GM19238 (cell line): ENCODE results near the gene GDF2.

Experiments used
- DNase-seq: peaks from one replicate; pipeline ENCODE4 v3.0.0; 2011; ENCODE audit warnings: low spot score; ENCODE audit not compliant: insufficient read length

Gene GDF2

DNA sequence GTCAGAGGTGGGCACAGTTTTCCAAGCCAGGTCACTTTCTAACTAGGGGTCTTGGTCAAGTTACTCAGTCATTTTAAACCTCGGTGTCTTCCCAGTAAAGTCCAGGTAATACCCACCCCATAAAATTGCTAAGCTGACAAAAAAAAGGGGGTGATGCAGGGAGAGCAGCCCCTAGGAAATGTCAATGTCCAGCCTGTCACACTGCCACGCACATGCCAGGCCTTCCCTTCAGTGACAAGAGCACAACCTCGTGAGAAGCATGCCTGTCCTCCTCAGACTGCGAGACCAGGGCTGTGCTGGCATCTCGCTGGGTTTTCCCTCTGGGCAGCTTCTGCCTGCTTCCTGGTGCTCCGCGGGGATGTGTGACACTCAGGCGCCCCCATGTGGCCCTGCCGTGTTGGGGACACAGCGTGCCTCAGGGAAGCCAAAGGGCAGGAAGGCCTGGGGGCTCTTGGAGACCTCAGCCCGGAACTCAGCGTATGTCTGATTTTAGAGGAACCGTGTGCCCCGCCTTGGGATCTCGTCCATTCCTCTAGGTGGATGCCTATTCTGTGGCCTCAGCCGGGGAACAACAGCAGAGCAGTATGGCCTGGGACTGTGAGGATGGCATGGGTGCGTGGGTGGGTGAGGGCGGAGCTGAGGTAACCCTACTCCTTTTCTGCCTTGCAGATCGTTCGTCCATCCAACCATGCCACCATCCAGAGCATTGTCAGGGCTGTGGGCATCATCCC is 10.2 kb upstream of the GDF2 start:
- peak; percentile 63 for DNase-seq

DNA sequence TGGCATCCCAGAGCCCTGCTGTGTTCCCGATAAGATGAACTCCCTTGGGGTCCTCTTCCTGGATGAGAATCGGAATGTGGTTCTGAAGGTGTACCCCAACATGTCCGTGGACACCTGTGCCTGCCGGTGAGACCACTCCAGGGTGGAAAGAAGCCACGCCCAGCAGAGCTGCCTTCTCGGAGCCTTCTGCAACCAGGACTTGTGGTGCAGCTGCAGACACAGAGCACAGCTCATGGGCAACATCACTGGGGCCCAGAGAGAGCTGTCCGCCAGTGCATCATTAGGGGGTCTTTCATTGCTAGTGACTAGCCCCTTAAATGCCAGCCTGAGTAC is 9.6 kb upstream of the GDF2 start:
- DNase-seq, result no peak

DNA sequence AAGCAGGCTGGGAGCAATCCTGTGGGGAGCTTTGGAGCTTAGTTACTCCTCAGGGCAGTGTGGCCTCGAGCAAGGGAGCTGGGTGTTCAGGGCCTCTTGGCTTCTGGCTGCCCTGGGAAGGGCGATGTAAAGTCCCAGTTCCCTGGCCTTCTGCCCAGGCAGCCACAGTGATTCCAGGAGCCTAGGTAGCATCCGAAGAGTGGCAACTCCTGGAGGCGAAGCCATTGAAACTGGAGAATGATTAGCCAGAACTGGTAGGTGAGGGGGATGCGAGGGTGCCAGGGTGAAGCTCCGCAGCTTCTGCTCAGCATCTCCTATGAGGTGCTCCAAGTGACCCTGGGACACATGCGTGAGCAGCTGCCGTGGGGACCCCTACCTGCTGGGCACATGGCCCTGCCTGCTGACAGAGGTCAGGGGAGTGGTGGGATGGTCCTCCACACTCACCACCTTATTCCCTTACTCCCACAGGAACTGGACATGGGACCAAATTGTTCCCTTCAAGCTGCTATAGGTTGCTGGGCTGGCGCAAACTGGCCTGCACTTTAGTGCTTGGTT is 7.8 kb upstream of the GDF2 start:
- DNase-seq, result no peak

DNA sequence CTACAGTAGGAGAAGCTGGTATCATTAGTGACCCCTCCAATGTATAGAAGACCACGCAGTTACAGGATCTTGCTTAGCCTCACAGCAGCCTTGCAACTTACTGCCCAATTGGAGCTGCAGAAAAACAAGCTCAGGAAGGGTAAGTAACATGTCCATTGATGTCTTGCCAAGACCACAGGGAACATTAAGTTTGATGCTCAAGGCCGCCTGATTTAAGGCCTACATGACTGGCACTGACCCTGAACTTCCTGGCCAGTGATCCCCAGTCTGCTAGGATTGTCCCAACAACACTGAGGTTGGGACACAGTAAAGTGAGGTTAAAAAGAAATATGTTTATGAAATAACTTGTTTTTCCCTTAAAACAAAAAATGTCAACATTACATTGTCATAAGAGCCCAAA is 6.8 kb upstream of the GDF2 start:
- no peak for DNase-seq

DNA sequence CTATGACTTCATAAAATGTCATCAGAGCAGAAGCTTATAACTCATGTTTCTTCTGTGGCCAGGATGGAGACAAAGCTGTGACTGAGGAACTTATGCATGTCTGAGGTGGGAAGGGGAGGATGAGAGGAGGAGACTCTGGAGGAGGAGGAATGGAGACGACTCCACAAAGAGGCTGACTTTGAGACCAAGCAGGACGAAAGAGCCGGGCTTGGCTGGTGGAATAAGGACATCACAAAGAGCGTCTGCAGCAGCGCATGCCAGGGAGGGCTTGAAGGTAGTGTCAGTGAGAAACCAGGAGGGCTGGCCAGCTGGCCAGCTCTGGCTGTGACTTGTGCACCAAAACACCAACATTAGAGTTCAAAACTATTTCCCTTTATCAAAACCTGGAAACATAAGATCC is 6.1 kb upstream of the GDF2 start:
- no peak for DNase-seq

DNA sequence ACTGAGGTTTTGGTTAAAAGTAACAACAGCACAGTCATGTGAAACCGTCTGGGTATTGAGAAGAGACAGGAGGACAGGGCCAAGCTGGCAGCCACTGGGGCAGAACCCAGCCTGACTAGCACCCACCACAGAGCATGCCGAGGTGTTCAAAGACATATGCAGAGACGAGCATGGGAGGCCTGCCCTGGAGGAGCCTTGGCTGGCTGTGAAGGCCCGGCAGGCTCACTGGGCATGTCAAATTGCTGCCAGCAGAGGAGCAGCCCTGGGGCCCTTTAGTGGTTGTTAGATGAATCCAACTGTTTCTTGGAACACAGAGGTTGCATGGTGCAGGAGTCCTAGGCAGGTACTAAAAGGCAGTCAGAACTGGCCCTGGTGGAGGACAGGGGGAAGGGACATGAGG is 5.0 kb upstream of the GDF2 start:
- no peak for DNase-seq

DNA sequence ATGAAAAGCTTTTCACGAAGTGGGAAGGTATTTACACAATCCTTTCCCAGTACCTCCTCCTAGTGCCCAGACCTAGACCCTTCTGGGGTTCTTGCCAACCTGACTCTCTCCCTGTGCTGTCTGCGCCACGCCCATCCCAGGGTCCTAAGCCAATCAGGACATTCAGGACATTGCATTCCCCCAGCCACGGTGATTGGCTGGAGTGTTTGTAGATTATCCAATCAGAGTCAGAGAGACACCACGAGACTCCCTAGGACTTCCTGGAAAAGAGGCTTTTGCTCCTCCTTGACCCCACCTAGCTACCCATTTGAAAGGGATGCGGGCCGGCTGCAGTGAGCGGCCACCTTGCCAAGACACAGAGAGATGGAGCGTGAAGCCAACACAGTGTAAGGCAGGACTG is 3.5 kb upstream of the GDF2 start:
- no peak for DNase-seq

DNA sequence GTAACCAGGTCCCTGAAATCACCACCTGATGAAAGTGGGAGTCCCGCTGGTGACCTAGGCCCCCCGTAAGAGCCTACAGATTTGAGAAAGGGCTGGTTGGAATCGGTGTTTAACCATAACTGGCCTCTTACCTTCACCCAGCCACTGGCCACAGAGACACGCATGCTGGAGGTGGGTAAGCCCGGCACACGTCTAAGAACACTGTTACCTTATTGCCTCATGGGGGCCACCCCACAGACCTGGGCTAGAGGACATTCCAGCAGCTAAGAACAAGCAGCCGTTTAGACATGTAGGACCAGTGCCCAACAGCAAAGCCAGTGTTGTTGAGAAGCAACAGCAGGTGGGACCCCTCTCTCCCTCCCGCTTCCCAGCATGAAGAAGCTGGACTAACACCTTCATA is 2.5 kb upstream of the GDF2 start:
- DNase-seq, result no peak

DNA sequence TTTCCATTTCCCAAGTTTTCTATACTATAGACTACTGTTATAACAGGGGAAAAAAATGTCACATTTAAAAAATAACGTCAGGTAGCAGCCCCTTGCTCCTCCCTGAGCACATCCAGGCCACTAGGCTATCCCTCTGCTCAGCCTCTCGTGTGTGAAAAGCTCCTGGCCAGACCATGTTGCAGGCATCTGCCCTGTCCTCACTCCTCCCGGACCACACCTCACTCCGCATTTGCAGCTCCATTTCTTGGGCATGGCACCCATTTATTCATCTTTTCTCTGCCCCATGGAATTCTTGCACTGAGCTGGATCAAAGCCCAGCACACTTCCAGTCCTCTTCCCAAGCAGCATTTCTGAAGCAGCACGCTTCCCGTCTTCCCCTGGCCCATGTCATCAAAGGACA is 1.4 kb upstream of the GDF2 start:
- DNase-seq, result no peak

DNA sequence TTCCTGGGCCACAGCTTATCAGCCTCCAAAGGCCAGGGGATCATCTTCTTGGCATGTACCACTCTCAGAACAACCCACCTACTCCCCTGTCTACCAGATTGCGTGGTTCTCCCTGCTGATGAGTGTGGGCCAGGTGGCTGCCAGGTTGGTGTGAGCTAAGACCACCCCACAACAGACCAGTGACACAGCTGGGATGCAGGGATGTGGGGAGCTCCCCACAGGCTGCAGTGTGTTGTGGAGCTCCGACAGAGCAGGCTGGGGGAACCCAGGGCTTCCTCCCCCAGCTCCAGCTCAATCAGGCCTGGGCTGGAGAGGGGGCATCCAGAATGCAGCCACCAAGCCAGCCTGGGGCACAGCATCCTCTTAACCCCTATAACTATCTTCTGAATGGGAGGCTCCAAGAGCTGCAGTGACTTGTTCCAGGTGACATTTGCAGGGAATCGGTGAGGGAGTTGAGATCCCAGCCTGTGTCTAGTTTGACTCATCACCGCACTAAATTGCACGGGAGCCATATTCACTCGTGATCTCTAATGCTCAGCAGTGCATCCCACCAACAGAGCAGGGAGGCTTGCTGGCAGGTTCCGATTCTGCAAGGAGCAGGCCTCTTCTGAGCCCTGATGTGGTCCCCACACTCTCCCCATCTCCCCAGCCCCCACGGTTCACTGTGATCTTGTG is 596 bp upstream of the GDF2 start:
- DNase-seq, result no peak

DNA sequence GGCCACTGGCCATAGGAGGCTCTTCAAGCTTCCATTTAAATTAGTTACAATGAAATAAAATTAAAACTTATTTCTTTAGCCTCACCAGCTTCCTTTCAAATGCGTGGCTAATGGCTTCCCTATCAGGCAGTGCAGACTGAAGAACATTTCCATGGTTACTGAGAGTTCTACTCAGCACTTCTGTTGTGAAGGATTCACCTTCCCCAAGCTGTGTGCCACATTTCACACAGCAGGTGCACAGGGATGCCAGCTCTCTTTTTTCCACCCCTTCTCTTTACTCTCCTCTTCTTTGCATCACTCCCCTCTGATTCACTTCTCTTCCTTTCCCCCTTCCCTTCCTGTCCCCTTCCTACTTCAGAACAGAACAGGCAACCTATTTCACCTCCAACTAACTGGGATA is 833 bp downstream of the GDF2 start:
- DNase-seq, result no peak

DNA sequence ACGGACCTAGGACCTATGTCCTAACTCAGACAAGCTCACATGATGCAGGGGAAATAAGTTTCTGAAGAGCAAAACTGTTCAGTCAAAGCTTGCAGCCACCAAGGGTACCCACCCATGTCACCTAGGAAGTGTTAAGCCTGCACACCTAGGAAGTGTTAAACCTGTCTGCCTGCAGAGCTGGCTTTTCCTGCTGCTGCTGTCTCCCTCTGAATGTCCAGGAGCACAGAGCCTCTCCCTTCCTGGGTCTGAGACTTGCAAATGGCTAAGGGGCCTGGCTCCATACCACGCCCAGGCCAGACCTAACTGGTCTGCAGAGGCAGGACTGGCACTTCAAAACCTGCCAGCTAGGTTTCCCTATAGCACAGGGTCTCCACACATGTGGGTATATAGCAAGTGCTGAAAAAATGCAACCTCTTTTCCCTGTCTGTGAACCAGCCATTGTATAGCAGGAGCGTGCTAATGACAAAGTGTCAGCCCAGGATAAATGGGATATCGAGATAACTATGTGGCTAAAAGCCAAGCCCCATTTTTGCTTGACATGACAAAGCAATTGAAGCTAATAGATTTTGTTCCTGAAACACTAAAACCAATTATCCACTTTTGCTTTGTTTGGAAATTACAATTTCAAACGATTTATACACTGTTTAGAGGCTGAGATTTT is 1.5 kb downstream of the GDF2 start:
- DNase-seq, result no peak

DNA sequence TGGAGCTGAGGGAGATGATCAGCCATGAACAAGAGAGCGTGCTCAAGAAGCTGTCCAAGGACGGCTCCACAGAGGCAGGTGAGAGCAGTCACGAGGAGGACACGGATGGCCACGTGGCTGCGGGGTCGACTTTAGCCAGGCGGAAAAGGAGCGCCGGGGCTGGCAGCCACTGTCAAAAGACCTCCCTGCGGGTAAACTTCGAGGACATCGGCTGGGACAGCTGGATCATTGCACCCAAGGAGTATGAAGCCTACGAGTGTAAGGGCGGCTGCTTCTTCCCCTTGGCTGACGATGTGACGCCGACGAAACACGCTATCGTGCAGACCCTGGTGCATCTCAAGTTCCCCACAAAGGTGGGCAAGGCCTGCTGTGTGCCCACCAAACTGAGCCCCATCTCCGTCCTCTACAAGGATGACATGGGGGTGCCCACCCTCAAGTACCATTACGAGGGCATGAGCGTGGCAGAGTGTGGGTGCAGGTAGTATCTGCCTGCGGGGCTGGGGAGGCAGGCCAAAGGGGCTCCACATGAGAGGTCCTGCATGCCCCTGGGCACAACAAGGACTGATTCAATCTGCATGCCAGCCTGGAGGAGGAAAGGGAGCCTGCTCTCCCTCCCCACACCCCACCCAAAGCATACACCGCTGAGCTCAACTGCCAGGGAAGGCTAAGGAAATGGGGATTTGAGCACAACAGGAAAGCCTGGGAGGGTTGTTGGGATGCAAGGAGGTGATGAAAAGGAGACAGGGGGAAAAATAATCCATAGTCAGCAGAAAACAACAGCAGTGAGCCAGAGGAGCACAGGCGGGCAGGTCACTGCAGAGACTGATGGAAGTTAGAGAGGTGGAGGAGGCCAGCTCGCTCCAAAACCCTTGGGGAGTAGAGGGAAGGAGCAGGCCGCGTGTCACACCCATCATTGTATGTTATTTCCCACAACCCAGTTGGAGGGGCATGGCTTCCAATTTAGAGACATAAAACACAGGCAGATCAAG is 3.3 kb downstream of the GDF2 start:
- no peak for DNase-seq

DNA sequence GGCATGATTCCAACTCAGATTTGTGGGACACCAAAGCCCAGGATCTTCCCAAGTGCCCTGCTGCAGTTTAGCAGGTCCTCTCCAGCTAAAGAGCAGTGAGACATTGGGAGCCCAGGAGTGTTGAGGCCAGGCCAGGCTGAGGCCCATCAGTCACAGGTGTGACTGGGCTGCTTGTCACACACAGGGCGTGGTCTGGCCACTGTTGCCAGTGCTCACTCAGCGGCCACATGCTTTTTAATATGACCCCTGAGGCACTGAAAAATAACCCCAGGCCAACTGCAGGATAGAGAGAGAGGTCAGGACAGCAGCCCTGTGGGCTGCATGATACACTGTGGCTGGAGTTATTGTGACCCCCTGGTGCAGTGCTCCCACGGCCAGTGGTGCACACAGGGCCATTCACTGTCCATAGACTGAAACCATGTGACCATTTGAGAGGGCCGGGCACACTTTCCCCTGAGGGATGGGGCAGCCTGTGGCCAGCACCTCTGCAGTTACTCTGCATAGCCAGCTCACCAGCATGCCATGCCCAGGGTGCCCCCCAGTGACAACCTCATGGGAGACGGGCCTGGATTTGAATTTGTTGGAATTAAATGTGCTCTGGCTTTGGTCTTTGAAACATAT is 4.2 kb downstream of the GDF2 start:
- no peak for DNase-seq

DNA sequence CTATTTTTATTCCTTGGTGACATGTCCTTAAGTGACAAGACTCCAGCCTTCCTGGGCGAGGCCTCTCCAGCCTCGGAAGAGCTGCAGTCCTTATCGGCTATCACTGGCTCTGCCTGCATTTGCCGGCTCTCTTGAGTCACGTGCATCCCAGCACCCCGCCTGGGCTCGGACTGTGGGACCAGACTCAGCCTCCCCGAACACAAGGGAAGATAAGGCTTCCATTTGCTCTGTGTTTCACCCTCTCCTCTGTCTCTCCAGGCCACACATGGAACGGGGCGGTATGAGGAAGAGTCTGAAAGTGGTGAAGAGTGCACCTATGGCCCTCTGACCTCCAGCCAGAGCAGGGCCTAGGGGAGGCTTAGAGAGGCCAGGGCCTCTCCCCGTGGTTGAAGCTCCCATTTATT is 4.7 kb downstream of the GDF2 start:
- DNase-seq, result no peak

DNA sequence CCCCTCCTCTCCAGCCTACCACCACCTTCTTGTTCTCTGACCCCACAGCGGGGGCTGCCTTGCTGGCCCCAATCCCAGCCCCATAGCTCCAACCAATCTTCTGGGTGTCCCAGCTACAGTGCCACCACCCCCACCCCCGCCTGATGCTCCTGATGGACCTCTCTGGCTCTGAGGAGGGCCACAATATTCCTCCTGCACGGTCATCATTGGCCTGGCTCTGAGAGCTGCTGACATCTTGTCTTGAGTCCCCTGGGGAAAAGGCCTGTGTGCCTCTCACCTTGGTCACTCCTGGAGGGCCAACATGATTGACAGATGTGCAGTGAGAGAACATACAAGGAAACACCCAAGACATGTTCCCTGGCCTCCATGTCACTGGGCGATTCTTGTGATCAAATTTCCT is 7.6 kb downstream of the GDF2 start:
- no peak for DNase-seq

DNA sequence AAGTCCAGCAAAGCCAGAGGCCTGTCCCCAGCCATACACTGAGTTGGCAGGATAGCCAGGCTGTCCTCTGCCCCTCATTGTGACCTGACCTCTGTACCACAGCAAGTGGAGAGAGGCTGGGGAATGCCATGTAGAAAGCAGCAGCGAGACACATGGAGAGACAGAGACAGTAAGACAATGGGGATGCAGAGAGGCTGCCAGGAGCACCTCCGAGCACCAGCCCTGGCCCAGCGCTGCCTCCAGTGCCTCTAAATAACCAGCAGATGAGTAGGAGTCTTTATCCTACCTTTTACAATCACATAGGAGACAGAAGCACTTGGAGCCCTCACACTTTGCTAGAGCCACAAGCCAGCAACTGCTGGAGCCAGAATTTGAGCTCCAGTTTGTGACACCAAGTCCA is 8.1 kb downstream of the GDF2 start:
- DNase-seq, result no peak

DNA sequence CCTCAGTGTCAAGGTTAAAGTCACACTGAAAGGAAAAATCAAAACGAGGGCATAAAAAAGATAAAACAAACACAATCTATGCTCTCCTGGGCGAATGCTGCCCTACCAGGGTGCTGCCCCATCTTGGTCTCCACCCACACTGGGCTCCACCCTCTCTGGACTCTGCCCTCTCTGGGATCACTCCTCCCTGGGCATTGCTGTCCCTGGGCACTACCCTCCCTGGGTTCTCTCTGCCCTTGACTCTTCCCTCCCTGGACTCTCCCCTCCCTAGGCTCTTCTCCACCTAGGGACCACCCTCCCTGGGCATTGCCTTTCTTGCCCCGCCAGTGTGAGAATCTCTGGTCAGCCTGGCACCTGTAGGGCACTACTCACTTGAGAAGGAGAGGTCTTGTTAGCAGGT is 8.6 kb downstream of the GDF2 start:
- DNase-seq, result no peak

DNA sequence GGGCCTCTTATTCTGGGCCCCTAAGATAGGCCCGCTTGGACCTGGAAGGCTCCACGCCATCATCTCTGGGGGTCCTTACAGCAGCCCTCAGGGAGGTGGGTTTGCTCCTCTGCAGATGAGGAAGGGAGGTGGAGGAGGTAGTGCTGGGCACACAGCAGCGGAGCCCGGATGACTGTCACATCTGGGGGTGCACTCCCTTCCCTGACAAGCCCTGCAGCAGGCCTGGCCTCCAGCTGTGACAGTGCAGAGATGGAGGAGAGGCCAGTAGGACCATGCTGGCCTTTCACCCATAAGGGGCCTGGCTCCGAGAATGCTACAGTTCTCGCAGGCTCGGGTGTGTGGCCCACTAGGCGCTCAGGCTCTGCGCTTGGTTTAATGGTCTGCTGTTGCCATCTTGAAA is 9.2 kb downstream of the GDF2 start:
- DNase-seq, result no peak

DNA sequence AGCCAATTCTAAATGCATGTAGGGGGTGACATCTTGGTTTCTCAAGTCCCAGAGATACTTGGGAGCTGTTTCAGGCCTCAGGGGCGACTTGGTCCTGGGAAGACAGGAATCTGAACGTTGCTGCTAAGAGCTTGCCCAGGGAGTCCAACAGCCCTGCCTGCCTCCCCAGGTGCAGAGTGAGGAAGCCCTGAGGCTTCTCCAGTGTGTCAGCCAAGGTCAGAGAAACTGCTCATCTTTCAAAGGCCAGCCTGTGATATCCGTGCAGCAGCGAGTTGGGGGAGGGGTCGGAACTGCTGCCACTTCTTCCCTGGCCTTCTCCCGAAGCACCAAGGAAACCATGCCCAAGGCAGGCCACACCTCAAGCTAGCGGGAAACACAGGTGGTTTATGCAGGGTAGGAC is 9.7 kb downstream of the GDF2 start:
- DNase-seq, result no peak

DNA sequence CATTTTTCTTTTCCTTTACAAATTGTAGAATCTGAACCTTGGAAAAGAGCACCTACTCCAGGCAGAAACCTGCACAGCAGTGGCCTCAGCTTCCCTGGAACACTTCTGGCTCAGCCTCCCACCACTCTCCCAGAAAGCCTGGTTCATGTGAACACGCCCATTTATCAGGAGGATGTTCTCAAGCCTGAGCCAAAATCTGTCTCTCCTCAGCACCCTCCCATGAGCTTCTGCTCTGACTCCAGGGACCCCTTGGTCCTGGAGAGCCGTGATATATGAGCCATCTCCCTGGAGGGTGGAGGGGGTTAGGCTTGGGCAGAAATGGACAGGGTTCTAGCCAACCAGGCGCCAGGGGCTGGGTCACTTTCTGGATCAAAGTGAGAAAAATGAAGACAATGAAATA is 10.1 kb downstream of the GDF2 start:
- no peak for DNase-seq
